ENCODE measurements around the gene ADAMTS12.

DNA sequence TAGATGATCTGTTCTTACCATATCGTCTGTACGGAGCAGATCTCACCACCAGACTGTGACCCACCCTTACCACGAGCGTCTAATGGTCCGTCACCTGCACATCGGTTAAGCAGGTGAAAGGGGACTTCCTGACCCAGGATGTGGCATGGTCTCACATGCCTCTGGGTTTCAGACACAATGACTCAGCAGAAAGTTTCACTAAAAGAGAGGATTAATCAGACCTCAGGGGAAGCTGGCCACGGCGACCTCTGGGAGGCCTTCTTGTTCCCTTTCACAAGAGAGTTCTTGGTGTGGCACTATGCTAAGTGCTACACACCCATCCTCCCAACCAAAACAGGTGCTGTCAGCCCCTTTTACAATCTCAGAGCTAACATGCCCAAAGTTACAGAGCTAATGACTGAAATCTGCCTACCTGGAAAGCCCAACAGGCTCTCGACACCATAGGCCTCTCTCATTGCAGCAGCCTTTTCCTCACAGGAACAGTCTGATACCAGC lies 41.6 kb downstream of the ADAMTS12 start:
- no peak for TF ChIP-seq EZH2 (IDR thresholded peaks at IDR 0.05; ENCODE audit: insufficient read depth, poor library complexity, severe bottlenecking)
- TF ChIP-seq EZH2phosphoT487 (IDR thresholded peaks at IDR 0.05; ENCODE audit: insufficient read depth, low read depth): no peak

Data from GM23248 (cell line).